SW 1271 (cell line): Measurements from ENCODE around the gene ZNF521.

Experiments
- DNase-seq, 2 experiments: peaks; one replicate each; lab custom pipeline; 2025; lab: John Stamatoyannopoulos, UW

ZNF521 gene

GRCh38 chr18:25167612-25168410 lies 184.2 kb downstream of the ZNF521 start:
- no peak for DNase-seq

- no peak for DNase-seq
These were observed 185.9 kb downstream of the ZNF521 start for GRCh38 chr18:25166113-25166512.

- DNase-seq: no peak
These were observed 186.8 kb downstream of the ZNF521 start for GRCh38 chr18:25164848-25165811.

- no peak for DNase-seq
These were observed 187.6 kb downstream of the ZNF521 start for GRCh38 chr18:25164211-25164847.

- DNase-seq: no peak
These were observed 198.5 kb downstream of the ZNF521 start for GRCh38 chr18:25153426-25153825.

- no peak for DNase-seq
These were observed 204.0 kb downstream of the ZNF521 start for GRCh38 chr18:25147877-25148488.

- no peak for DNase-seq
These were observed 205.5 kb downstream of the ZNF521 start for GRCh38 chr18:25146512-25146910.

GRCh38 chr18:25145731-25146511 lies 206.0 kb downstream of the ZNF521 start:
- no peak for DNase-seq

- no peak for DNase-seq
These were observed 207.1 kb downstream of the ZNF521 start for GRCh38 chr18:25144820-25145219.

GRCh38 chr18:25141886-25142285 lies 210.1 kb downstream of the ZNF521 start:
- no peak for DNase-seq

- no peak for DNase-seq
These were observed 210.6 kb downstream of the ZNF521 start for GRCh38 chr18:25141399-25141798.

GRCh38 chr18:25140962-25141308 lies 211.0 kb downstream of the ZNF521 start:
- no peak for DNase-seq

- DNase-seq: no peak
These were observed 211.6 kb downstream of the ZNF521 start for GRCh38 chr18:25140124-25140961.

- DNase-seq: no peak
These were observed 214.8 kb downstream of the ZNF521 start for GRCh38 chr18:25137197-25137472.

GRCh38 chr18:25136416-25137196 lies 215.4 kb downstream of the ZNF521 start:
- DNase-seq: no peak

- DNase-seq: no peak
These were observed 217.1 kb downstream of the ZNF521 start for GRCh38 chr18:25134861-25135260.

- no peak for DNase-seq
These were observed 218.1 kb downstream of the ZNF521 start for GRCh38 chr18:25133879-25134278.

GRCh38 chr18:25132786-25133496 lies 219.0 kb downstream of the ZNF521 start:
- DNase-seq: no peak

GRCh38 chr18:25126751-25127150 lies 225.2 kb downstream of the ZNF521 start:
- no peak for DNase-seq
